ENCODE data around the gene DYNC1I1.

DYNC1I1 gene

GRCh38 chr7:96100737-96101136, 328.4 kb downstream of the DYNC1I1 start:
- TF ChIP-seq, protein P1, sequence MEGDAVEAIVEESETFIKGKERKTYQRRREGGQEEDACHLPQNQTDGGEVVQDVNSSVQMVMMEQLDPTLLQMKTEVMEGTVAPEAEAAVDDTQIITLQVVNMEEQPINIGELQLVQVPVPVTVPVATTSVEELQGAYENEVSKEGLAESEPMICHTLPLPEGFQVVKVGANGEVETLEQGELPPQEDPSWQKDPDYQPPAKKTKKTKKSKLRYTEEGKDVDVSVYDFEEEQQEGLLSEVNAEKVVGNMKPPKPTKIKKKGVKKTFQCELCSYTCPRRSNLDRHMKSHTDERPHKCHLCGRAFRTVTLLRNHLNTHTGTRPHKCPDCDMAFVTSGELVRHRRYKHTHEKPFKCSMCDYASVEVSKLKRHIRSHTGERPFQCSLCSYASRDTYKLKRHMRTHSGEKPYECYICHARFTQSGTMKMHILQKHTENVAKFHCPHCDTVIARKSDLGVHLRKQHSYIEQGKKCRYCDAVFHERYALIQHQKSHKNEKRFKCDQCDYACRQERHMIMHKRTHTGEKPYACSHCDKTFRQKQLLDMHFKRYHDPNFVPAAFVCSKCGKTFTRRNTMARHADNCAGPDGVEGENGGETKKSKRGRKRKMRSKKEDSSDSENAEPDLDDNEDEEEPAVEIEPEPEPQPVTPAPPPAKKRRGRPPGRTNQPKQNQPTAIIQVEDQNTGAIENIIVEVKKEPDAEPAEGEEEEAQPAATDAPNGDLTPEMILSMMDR (conservative IDR thresholded peaks at IDR 0.05; ENCODE audit: low read depth, low read length): no peak
- H3K27ac ChIP-seq: no peak overlapping the region
- H3K9ac ChIP-seq: no peak overlapping the region
- no peak overlapping the region for H3K4me3 ChIP-seq (IDR thresholded peaks at IDR 0.05; ENCODE audit: insufficient read depth, low read depth, low read length)
- no peaks in the 10 kb centered on the region for H3K36me3 ChIP-seq (ENCODE audit: insufficient read depth)
- no peaks in the 10 kb centered on the region for H3K79me2 ChIP-seq (ENCODE audit: insufficient read depth, low read depth)
- no peak overlapping the region for H3K4me2 ChIP-seq
- no peaks in the 10 kb centered on the region for H3K4me1 ChIP-seq (ENCODE audit: low read depth, poor library complexity, severe bottlenecking)
- no peaks in the 10 kb centered on the region for H3K27me3 ChIP-seq (ENCODE audit: insufficient read depth, low read depth)
- H4K20me1 ChIP-seq (ENCODE audit: insufficient read depth): no peaks in the 10 kb centered on the region
- H2AFZ ChIP-seq (ENCODE audit: low read depth): no peak overlapping the region

GRCh38 chr7:96102096-96102811, 329.9 kb downstream of the DYNC1I1 start:
- Histone ChIP-seq H3K36me3 (ENCODE audit: insufficient read depth) (no peaks in the 10 kb centered on the region), H3K4me1 (ENCODE audit: low read depth, poor library complexity, severe bottlenecking) (no peaks in the 10 kb centered on the region), H3K27ac (no peak overlapping the region), H3K27me3 (ENCODE audit: insufficient read depth, low read depth) (no peaks in the 10 kb centered on the region), H3K79me2 (ENCODE audit: insufficient read depth, low read depth) (no peaks in the 10 kb centered on the region), H3K9ac (no peak overlapping the region), H2AFZ (ENCODE audit: low read depth) (no peak overlapping the region), H3K4me3 (IDR thresholded peaks at IDR 0.05; ENCODE audit: insufficient read depth, low read depth, low read length) (no peak overlapping the region), H3K4me2 (no peak overlapping the region), H4K20me1 (ENCODE audit: insufficient read depth) (no peaks in the 10 kb centered on the region)
- TF ChIP-seq, protein P1 (conservative IDR thresholded peaks at IDR 0.05; ENCODE audit: low read depth, low read length): no peak

- TF ChIP-seq, protein P1 (conservative IDR thresholded peaks at IDR 0.05; ENCODE audit: low read depth, low read length): no peak
- Histone ChIP-seq H4K20me1 (ENCODE audit: insufficient read depth) (no peaks in the 10 kb centered on the region), H3K27me3 (ENCODE audit: insufficient read depth, low read depth) (no peaks in the 10 kb centered on the region), H3K4me3 (IDR thresholded peaks at IDR 0.05; ENCODE audit: insufficient read depth, low read depth, low read length) (no peak overlapping the region), H2AFZ (ENCODE audit: low read depth) (no peak overlapping the region), H3K36me3 (ENCODE audit: insufficient read depth) (no peaks in the 10 kb centered on the region), H3K4me1 (ENCODE audit: low read depth, poor library complexity, severe bottlenecking) (no peaks in the 10 kb centered on the region), H3K79me2 (ENCODE audit: insufficient read depth, low read depth) (no peaks in the 10 kb centered on the region), H3K4me2 (no peak overlapping the region), H3K27ac (no peak overlapping the region), H3K9ac (no peak overlapping the region)
These were observed 332.6 kb downstream of the DYNC1I1 start for GRCh38 chr7:96104984-96105383.

- Histone ChIP-seq H3K79me2 (ENCODE audit: insufficient read depth, low read depth) (no peaks in the 10 kb centered on the region), H3K4me2 (no peak overlapping the region), H2AFZ (ENCODE audit: low read depth) (no peak overlapping the region), H3K4me3 (IDR thresholded peaks at IDR 0.05; ENCODE audit: insufficient read depth, low read depth, low read length) (no peak overlapping the region), H3K4me1 (ENCODE audit: low read depth, poor library complexity, severe bottlenecking) (no peaks in the 10 kb centered on the region), H4K20me1 (ENCODE audit: insufficient read depth) (no peaks in the 10 kb centered on the region), H3K27me3 (ENCODE audit: insufficient read depth, low read depth) (no peaks in the 10 kb centered on the region), H3K9ac (no peak overlapping the region), H3K36me3 (ENCODE audit: insufficient read depth) (no peaks in the 10 kb centered on the region), H3K27ac (no peak overlapping the region)
- TF ChIP-seq, protein P1 (conservative IDR thresholded peaks at IDR 0.05; ENCODE audit: low read depth, low read length): no peak
These were observed 339.1 kb downstream of the DYNC1I1 start for GRCh38 chr7:96111405-96111804.

Data from KMS-11 (cell line).